Left forelimb (tissue), 1 donor: ENCODE measurements around the gene EDC4.
A peak's percentile ranks its signal among the peaks of the same experiment; 100 is the strongest.

Source experiments
- DNase-seq: peaks from one replicate; pipeline ENCODE4 v3.0.0-alpha.2; 2018; ENCODE audit warnings: low spot score

Gene EDC4

GRCh38 chr16:67879936-67880335 is 7.1 kb downstream of the EDC4 start:
- DNase-seq: no peak

GRCh38 chr16:67880584-67880983 is 7.7 kb downstream of the EDC4 start:
- no peak for DNase-seq

- DNase-seq: no peak
These were observed 8.8 kb downstream of the EDC4 start for GRCh38 chr16:67881621-67882161.

GRCh38 chr16:67882374-67883145 is 9.7 kb downstream of the EDC4 start:
- peak; percentile 74 for DNase-seq

- no peak for DNase-seq
These were observed 10.5 kb downstream of the EDC4 start for GRCh38 chr16:67883146-67883871.

- DNase-seq: no peak
These were observed 11.0 kb downstream of the EDC4 start for GRCh38 chr16:67883872-67884261.

GRCh38 chr16:67884684-67885083 is 11.8 kb downstream of the EDC4 start, which contains the start of gene NRN1L:
Gene NRN1L (plus strand): TSS chr16:67884885. CDS start chr16:67884904, 19 bp downstream.
- DNase-seq: peak; percentile 91

- DNase-seq: no peak
These were observed 12.7 kb downstream of the EDC4 start for GRCh38 chr16:67885545-67885944.

- no peak for DNase-seq
These were observed 13.1 kb downstream of the EDC4 start for GRCh38 chr16:67885976-67886375.

GRCh38 chr16:67886387-67886786 is 13.5 kb downstream of the EDC4 start:
- no peak for DNase-seq

GRCh38 chr16:67888331-67888730 is 15.5 kb downstream of the EDC4 start:
- DNase-seq: no peak

- DNase-seq: no peak
These were observed 19.5 kb downstream of the EDC4 start for GRCh38 chr16:67892375-67892774.

- DNase-seq: peak; percentile 99
These were observed 20.3 kb downstream of the EDC4 start, which contains the start of gene PSKH1 for GRCh38 chr16:67892899-67893742. Gene PSKH1 (plus strand): TSS chr16:67893254. CDS start chr16:67908750, 15,496 bp downstream.

GRCh38 chr16:67893743-67894399 is 21.0 kb downstream of the EDC4 start:
- DNase-seq: no peak

GRCh38 chr16:67897231-67897630 is 24.4 kb downstream of the EDC4 start:
- no peak for DNase-seq

GRCh38 chr16:67901734-67902133 is 28.9 kb downstream of the EDC4 start:
- no peak for DNase-seq

- no peak for DNase-seq
These were observed 30.0 kb downstream of the EDC4 start for GRCh38 chr16:67902831-67903230.

- no peak for DNase-seq
These were observed 34.7 kb downstream of the EDC4 start for GRCh38 chr16:67907397-67908180.

- DNase-seq: no peak
These were observed 36.3 kb downstream of the EDC4 start for GRCh38 chr16:67909056-67909742.

GRCh38 chr16:67910158-67910557 is 37.3 kb downstream of the EDC4 start:
- no peak for DNase-seq
